Progenitor cell of endocrine pancreas (in vitro differentiated cells): ENCODE measurements around the gene TYRP1. TPM values are rescaled to one million over a fixed set of nuclear protein-coding genes. Genes with fewer than 3 reads are reported as not detected.

Source experiments
- DNase-seq: peaks from one replicate; pipeline ENCODE4 v3.0.0; 2021; ENCODE audit warnings: low spot score; ENCODE audit not compliant: unreplicated experiment
- H3K27ac Mint-ChIP-seq: 2 replicates; pipeline ENCODE4 v1.8.0; 2021; ENCODE audit warnings: mild to moderate bottlenecking, moderate library complexity, mixed read lengths
- H3K27me3 Mint-ChIP-seq: 2 replicates; pipeline ENCODE4 v1.8.0; 2021; ENCODE audit warnings: mixed read lengths
- H3K36me3 Mint-ChIP-seq: 2 replicates; pipeline ENCODE4 v1.8.0; 2022; ENCODE audit warnings: mixed read lengths; ENCODE audit not compliant: insufficient read depth
- H3K4me1 Mint-ChIP-seq: 2 replicates; pipeline ENCODE4 v1.8.0; 2021; ENCODE audit warnings: low read depth, mixed read lengths
- H3K4me3 Mint-ChIP-seq: 2 replicates; pipeline ENCODE4 v1.8.0; 2021; ENCODE audit warnings: low read depth, mild to moderate bottlenecking, moderate library complexity, mixed read lengths
- H3K9me3 Mint-ChIP-seq: 2 replicates; pipeline ENCODE4 v1.8.0; 2021; ENCODE audit warnings: low read depth, mixed read lengths
- CTCF ChIP-seq: fragments of 200-600 bp; sonication (generic); IDR thresholded peaks from one replicate; pipeline ENCODE4 v1.5.0; 2021; ENCODE audit warnings: antibody characterized with exemption, mild to moderate bottlenecking; ENCODE audit not compliant: unreplicated experiment
- total RNA-seq: library from RNA; stranded (reverse); gene quantifications from 2 replicates; pipeline ENCODE4 v1.2.1, GENCODE V29; 2021

Gene TYRP1
- total RNA-seq, 1 donor from 2014 or later: not detected

GRCh38 chr9:12680757-12681156, 12.4 kb upstream of the TYRP1 start:
- H3K36me3 Mint-ChIP-seq: no peaks in the 10 kb centered on the region
- DNase-seq: no peak
- peaks cover 1% of the 10 kb centered on the region for H3K4me1 Mint-ChIP-seq
- no peak overlapping the region for H3K4me3 Mint-ChIP-seq
- H3K9me3 Mint-ChIP-seq: no peaks in the 10 kb centered on the region
- no peak for TF ChIP-seq CTCF
- H3K27ac Mint-ChIP-seq: no peak overlapping the region
- no peaks in the 10 kb centered on the region for H3K27me3 Mint-ChIP-seq

GRCh38 chr9:12681620-12682019, 11.6 kb upstream of the TYRP1 start:
- H3K9me3 Mint-ChIP-seq: no peaks in the 10 kb centered on the region
- no peak for TF ChIP-seq CTCF

GRCh38 chr9:12684974-12685373, 8.2 kb upstream of the TYRP1 start:
- no peaks in the 10 kb centered on the region for H3K36me3 Mint-ChIP-seq
- H3K4me1 Mint-ChIP-seq: peaks cover 1% of the 10 kb centered on the region
- H3K4me3 Mint-ChIP-seq: no peak overlapping the region
- H3K27ac Mint-ChIP-seq: no peak overlapping the region
- no peak for TF ChIP-seq CTCF
- no peaks in the 10 kb centered on the region for H3K27me3 Mint-ChIP-seq
- DNase-seq: no peak
- H3K9me3 Mint-ChIP-seq: no peaks in the 10 kb centered on the region

More at GRCh38 chr9:12681620-12682019, 11.6 kb upstream of the TYRP1 start:
- DNase-seq: no peak
- Mint-ChIP-seq H3K4me1 (peaks cover 1% of the 10 kb centered on the region), H3K4me3 (no peak overlapping the region), H3K27me3 (no peaks in the 10 kb centered on the region), H3K27ac (no peak overlapping the region), H3K36me3 (no peaks in the 10 kb centered on the region)

- H3K4me3 Mint-ChIP-seq: no peak overlapping the region
- no peaks in the 10 kb centered on the region for H3K36me3 Mint-ChIP-seq
- no peak for TF ChIP-seq CTCF
Observed at GRCh38 chr9:12689233-12689632, 4.0 kb upstream of the TYRP1 start.

GRCh38 chr9:12694013-12694412, 828 bp downstream of the TYRP1 start:
- no peak for DNase-seq
- Mint-ChIP-seq H3K27me3 (no peaks in the 10 kb centered on the region), H3K9me3 (no peaks in the 10 kb centered on the region), H3K4me3 (no peak overlapping the region), H3K4me1 (no peaks in the 10 kb centered on the region), H3K27ac (no peak overlapping the region), H3K36me3 (no peaks in the 10 kb centered on the region)
- TF ChIP-seq CTCF: no peak

More at GRCh38 chr9:12689233-12689632, 4.0 kb upstream of the TYRP1 start:
- H3K27ac Mint-ChIP-seq: no peak overlapping the region
- DNase-seq: no peak
- no peaks in the 10 kb centered on the region for H3K4me1 Mint-ChIP-seq
- H3K9me3 Mint-ChIP-seq: no peaks in the 10 kb centered on the region
- no peaks in the 10 kb centered on the region for H3K27me3 Mint-ChIP-seq
